HFFc6 (cell line): ENCODE measurements around the gene CAVIN1. TPM values are rescaled to one million over a fixed set of nuclear protein-coding genes. Genes with fewer than 3 reads are reported as not detected.
A peak's percentile ranks its signal among the peaks of the same experiment; 100 is the strongest.

Experiments
- DNase-seq: peaks from one replicate; pipeline ENCODE4 v3.0.0-alpha.2; 2018
- H3K27ac Mint-ChIP-seq: 2 replicates; pipeline ENCODE4 v1.8.0; 2020; ENCODE audit warnings: mild to moderate bottlenecking, mixed read lengths
- H3K27me3 Mint-ChIP-seq: 2 replicates; pipeline ENCODE4 v1.8.0; 2021; ENCODE audit warnings: mild to moderate bottlenecking, moderate library complexity, mixed read lengths; ENCODE audit not compliant: insufficient read depth
- H3K36me3 Mint-ChIP-seq: 2 replicates; pipeline ENCODE4 v1.8.0; 2021; ENCODE audit warnings: low read depth, mixed read lengths
- H3K4me1 Mint-ChIP-seq: 2 replicates; pipeline ENCODE4 v1.8.0; 2020; ENCODE audit warnings: low read depth, mixed read lengths
- H3K4me3 Mint-ChIP-seq: 2 replicates; pipeline ENCODE4 v1.8.0; 2020; ENCODE audit warnings: mild to moderate bottlenecking, moderate library complexity, mixed read lengths
- H3K9me3 Mint-ChIP-seq: 2 replicates; pipeline ENCODE4 v1.8.0; 2020; ENCODE audit warnings: mild to moderate bottlenecking, mixed read lengths
- CTCF ChIP-seq: fragments of 200-600 bp; sonication (generic); IDR thresholded peaks from 2 replicates; pipeline ENCODE4 v1.5.0; 2021; ENCODE audit warnings: antibody characterized with exemption, mild to moderate bottlenecking
- long read RNA-seq: library from polyadenylated mRNA; unstranded; transcript quantifications from one replicate; pipeline ENCODE4 v2.0.0, GENCODE V29; 2019
- total RNA-seq, 6 experiments: library from RNA; stranded (reverse); fragmentation: NEBNext Ultra II Directional; extraction: Animal tissue kit (Norgen Biotek cat#: 25700); gene quantifications; 2 replicates in 1 of 6; 3 replicates in 5 of 6; pipeline ENCODE4 v1.2.3, GENCODE V29; 2021

CAVIN1 gene
- 1,000 to 10,000 TPM; 1,059 to 1,221 (median 1,100) TPM for total RNA-seq
- long read RNA-seq, transcript CAVIN1-201 (2 exons, 3,828 nt), result major isoform, 1,357 of 1,634 reads
- long read RNA-seq, partial matches to known transcripts, result 0 of 1,634 reads
- long read RNA-seq, other reads (novel, unspliced or antisense), result 277 of 1,634 reads

DNA sequence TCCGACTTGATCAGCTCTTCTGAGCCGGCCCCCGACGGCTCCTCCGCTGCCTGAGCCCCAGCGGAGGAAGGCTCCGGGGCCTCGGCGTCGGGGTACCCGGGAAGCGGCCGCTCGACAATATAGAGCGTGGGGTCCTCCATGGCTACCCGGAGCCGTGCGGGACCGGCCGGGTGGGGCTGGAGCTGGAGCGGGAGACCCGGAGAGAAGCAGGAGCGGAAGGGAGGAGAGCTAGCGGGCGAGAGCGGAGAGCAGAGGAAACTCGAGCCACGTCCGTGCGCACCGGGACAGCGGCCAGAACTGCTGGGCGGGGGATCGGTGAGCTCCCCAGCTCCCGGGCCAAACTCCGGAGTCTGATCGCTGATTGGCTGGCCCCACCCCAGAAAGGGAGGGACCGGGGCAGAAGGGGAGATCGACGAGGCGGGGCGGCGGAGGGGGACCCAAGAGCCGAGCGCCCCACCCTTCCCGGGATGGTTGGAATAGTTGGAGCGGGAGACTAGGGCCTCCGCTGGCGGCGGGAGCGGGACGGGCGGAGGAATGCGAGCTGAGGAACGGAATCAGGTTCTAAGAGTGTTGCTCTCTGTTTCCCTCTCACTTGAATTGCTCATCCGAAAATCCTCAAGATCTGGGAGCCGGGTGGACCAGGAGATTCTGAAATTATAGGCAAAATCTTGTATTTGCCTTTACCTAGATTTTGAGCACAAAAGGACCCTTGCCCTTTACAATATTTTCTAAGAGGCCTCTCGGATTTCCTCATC lies at the start of gene CAVIN1:
Gene CAVIN1 (minus strand): TSS at position 299 of the 755 bp plus-strand sequence. CDS start 159 bp downstream, at position 140.
- H3K27ac Mint-ChIP-seq, result peak within 1 kb of the TSS; percentile 98
- peaks cover 34% of the 10 kb centered on the region for H3K36me3 Mint-ChIP-seq
- H3K4me1 Mint-ChIP-seq, result peaks cover 48% of the 10 kb centered on the region
- peaks cover 3% of the 10 kb centered on the region; the same call in 1 of the 2 replicates for H3K9me3 Mint-ChIP-seq
- TF ChIP-seq CTCF, result no peak
- peak; percentile 97 for DNase-seq
- peak within 1 kb of the TSS; percentile 100 for H3K4me3 Mint-ChIP-seq
- peaks cover 6% of the 10 kb centered on the region for H3K27me3 Mint-ChIP-seq

- Mint-ChIP-seq H3K27me3 (no peaks in the 10 kb centered on the region), H3K36me3 (peaks cover 32% of the 10 kb centered on the region), H3K27ac (no peak overlapping the region), H3K9me3 (no peaks in the 10 kb centered on the region), H3K4me1 (peaks cover 27% of the 10 kb centered on the region), H3K4me3 (no peak overlapping the region)
- no peak for TF ChIP-seq CTCF
- no peak for DNase-seq
Observed at GRCh38 chr17:42467889-42468288, 44.8 kb upstream of the CAVIN1 start.

GRCh38 chr17:42463976-42464400 lies 40.9 kb upstream of the CAVIN1 start:
- H3K9me3 Mint-ChIP-seq, result no peaks in the 10 kb centered on the region
- TF ChIP-seq CTCF, result no peak
- peaks cover 29% of the 10 kb centered on the region for H3K36me3 Mint-ChIP-seq
- DNase-seq, result no peak
- peaks cover 33% of the 10 kb centered on the region for H3K4me1 Mint-ChIP-seq
- no peak overlapping the region for H3K27ac Mint-ChIP-seq
- H3K4me3 Mint-ChIP-seq, result no peak overlapping the region
- no peaks in the 10 kb centered on the region for H3K27me3 Mint-ChIP-seq

DNA sequence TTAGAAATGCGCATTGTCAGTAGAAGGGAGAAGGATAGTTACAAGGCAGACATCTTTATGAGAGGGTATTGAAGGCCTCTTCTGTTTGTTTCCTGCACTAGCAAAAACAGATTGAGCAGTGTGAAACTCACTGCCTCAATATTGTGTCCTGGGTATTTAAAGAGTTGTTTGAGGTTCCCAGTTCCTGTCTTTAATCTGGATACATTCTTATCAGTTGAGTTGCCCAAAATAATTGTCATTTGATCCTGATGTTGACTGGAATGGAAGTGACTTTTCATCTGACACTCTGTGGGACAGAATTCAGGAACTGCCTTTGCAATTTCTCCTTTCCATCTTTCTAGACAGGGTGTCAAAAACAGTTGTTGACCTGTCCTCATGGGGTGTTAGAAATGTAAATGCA lies 37.3 kb upstream of the CAVIN1 start:
- Mint-ChIP-seq H3K27ac (peak overlapping the region; percentile 86), H3K27me3 (no peaks in the 10 kb centered on the region)
- TF ChIP-seq CTCF, result no peak

GRCh38 chr17:42459801-42460281 lies 36.8 kb upstream of the CAVIN1 start:
- DNase-seq, result peak; percentile 46

More for the DNA sequence above, 37.3 kb upstream of the CAVIN1 start:
- no peaks in the 10 kb centered on the region for H3K9me3 Mint-ChIP-seq
- peaks cover 53% of the 10 kb centered on the region for H3K4me1 Mint-ChIP-seq
- peak overlapping the region; percentile 96 for H3K4me3 Mint-ChIP-seq
- no peak for DNase-seq
- 0 out of 2 replicates have a peak, but pooled peaks cover 6% of the 10 kb centered on the region for H3K36me3 Mint-ChIP-seq

More at GRCh38 chr17:42459801-42460281, 36.8 kb upstream of the CAVIN1 start:
- no peaks in the 10 kb centered on the region for H3K9me3 Mint-ChIP-seq
- H3K4me1 Mint-ChIP-seq, result peaks cover 53% of the 10 kb centered on the region
- H3K4me3 Mint-ChIP-seq, result peak overlapping the region; percentile 96
- no peaks in the 10 kb centered on the region for H3K27me3 Mint-ChIP-seq
- H3K36me3 Mint-ChIP-seq, result 0 out of 2 replicates have a peak, but pooled peaks cover 6% of the 10 kb centered on the region
- TF ChIP-seq CTCF, result no peak
- H3K27ac Mint-ChIP-seq, result peak overlapping the region; percentile 86
